ENCODE data around the gene NFIB.

The NFIB gene

GRCh38 chr9:14043483-14043882 is 270.5 kb downstream of the NFIB start:
- H3K4me3 ChIP-seq (ENCODE audit: low read length) = no peak overlapping the region
- DNase-seq (ENCODE audit: low read depth, low spot score) = no peak

- H3K4me3 ChIP-seq (ENCODE audit: low read length) = no peak overlapping the region
- DNase-seq (ENCODE audit: low read depth, low spot score) = no peak
Measured at GRCh38 chr9:14037331-14037730, 276.6 kb downstream of the NFIB start.

DNA sequence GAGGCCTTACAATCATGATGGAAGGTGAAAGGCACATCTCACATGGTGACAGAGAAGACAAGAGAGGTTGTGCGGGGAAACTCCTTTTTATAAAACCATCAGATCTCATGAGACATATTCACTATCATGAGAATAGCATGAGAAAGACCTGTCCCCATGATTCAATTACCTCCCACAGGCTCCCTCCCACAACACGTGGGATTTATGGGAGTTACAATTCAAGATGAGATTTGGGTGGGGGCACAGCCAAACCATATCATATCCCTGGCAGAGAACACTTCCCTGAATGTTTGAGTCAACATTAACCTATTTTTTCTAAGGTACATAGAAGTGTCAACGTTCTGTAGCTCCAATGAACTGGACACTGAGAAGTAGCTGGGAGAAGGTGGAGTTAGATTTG is 280.9 kb downstream of the NFIB start:
- no peak overlapping the region for H3K4me3 ChIP-seq (ENCODE audit: low read length)
- DNase-seq (ENCODE audit: low read depth, low spot score) = no peak

All from Jurkat, Clone E6-1 (cell line).